ENCODE data around the gene GNAI2.

- TF ChIP-seq, protein P1, sequence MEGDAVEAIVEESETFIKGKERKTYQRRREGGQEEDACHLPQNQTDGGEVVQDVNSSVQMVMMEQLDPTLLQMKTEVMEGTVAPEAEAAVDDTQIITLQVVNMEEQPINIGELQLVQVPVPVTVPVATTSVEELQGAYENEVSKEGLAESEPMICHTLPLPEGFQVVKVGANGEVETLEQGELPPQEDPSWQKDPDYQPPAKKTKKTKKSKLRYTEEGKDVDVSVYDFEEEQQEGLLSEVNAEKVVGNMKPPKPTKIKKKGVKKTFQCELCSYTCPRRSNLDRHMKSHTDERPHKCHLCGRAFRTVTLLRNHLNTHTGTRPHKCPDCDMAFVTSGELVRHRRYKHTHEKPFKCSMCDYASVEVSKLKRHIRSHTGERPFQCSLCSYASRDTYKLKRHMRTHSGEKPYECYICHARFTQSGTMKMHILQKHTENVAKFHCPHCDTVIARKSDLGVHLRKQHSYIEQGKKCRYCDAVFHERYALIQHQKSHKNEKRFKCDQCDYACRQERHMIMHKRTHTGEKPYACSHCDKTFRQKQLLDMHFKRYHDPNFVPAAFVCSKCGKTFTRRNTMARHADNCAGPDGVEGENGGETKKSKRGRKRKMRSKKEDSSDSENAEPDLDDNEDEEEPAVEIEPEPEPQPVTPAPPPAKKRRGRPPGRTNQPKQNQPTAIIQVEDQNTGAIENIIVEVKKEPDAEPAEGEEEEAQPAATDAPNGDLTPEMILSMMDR (optimal IDR thresholded peaks at IDR 0.05 in 1 of 3, IDR thresholded peaks at IDR 0.05 in 1 of 3, conservative IDR thresholded peaks at IDR 0.05 in 1 of 3; ENCODE audit: extremely low read depth in 1 of 3, insufficient read depth in 2 of 3, low read length in 3 of 3): no peak
- TF ChIP-seq EZH2 (IDR thresholded peaks at IDR 0.05; ENCODE audit: low read length): no peak
These were observed 44.9 kb upstream of the GNAI2 start, which contains the start of gene GNAT1 for GRCh38 chr3:50190936-50191660.
